H1 (cell line): ENCODE results near the gene MTX1. TPM values are rescaled to one million over a fixed set of nuclear protein-coding genes. Genes with fewer than 3 reads are reported as not detected.

Source experiments
- CTCF ChIA-PET: fragments of 300-600 bp; sonication (Branson Sonifier 250); formaldehyde crosslinking; loops from one replicate; lab custom pipeline; 2021; ENCODE audit not compliant: partially characterized antibody; lab: Charles Lee
- POLR2A ChIA-PET: fragments of 300-600 bp; sonication (Branson Sonifier 250); formaldehyde crosslinking; loops from one replicate; lab custom pipeline; 2021; ENCODE audit warnings: inconsistent platforms; ENCODE audit not compliant: partially characterized antibody; lab: Charles Lee
- DNase-seq, 2 experiments: peaks; one replicate each; pipeline versions ENCODE4 v3.0.0 to v3.0.0-alpha.2; 2010 to 2022; ENCODE audit warnings: low spot score in 2 of 2, low read depth in 1 of 2, mixed read lengths in 1 of 2
- FAIRE-seq: peaks from 2 replicates; lab custom pipeline; 2011; peaks lifted over from hg19 to GRCh38; lab: Jason Lieb, UNC
- H2AFZ ChIP-seq: 2 replicates; pipeline ENCODE4 v1.8.1; 2012; ENCODE audit warnings: low read length, inconsistent platforms
- H2AK5ac ChIP-seq: 2 replicates; pipeline ENCODE4 v1.6.1; 2013; ENCODE audit warnings: low read depth, low read length
- H2BK120ac ChIP-seq: replicated peaks from 2 replicates; pipeline ENCODE3; 2013; ENCODE audit warnings: low read depth, low read length, inconsistent platforms
- H2BK12ac ChIP-seq: 2 replicates; pipeline ENCODE4 v1.6.1; 2013; ENCODE audit warnings: low read depth, low read length
- H2BK15ac ChIP-seq: 2 replicates; pipeline ENCODE4 v1.6.1; 2013; ENCODE audit warnings: low read length
- H2BK20ac ChIP-seq: 2 replicates; pipeline ENCODE4 v1.6.1; 2013; ENCODE audit warnings: low read length
- H2BK5ac ChIP-seq: 2 replicates; pipeline ENCODE4 v1.6.1; 2013; ENCODE audit warnings: low read depth, low read length
- H3K14ac ChIP-seq: 2 replicates; pipeline ENCODE4 v1.6.1; 2013; ENCODE audit warnings: inconsistent platforms; ENCODE audit not compliant: insufficient read length
- H3K18ac ChIP-seq: 2 replicates; pipeline ENCODE4 v1.6.1; 2013; ENCODE audit warnings: low read length; ENCODE audit errors: extremely low read depth
- H3K23ac ChIP-seq: 2 replicates; pipeline ENCODE4 v1.6.1; 2013; ENCODE audit warnings: inconsistent platforms; ENCODE audit not compliant: insufficient read length
- H3K23me2 ChIP-seq: 2 replicates; pipeline ENCODE4 v1.6.1; 2013; ENCODE audit warnings: low read depth, low read length
- H3K27ac ChIP-seq: 2 replicates; pipeline ENCODE4 v1.6.1; 2011; ENCODE audit warnings: low read depth, low read length, inconsistent platforms
- H3K27me3 ChIP-seq, 4 experiments: replicated peaks in 1 of 4; 1 replicate in 1 of 4; 2 replicates in 3 of 4; pipeline versions ENCODE4 v1.6.1 to v1.8.1; 2011 to 2013; ENCODE audit warnings: low read length in 3 of 4, mild to moderate bottlenecking in 3 of 4, inconsistent platforms in 2 of 4, mixed read lengths in 2 of 4, moderate library complexity in 1 of 4; ENCODE audit not compliant: control insufficient read depth in 3 of 4, insufficient read depth in 3 of 4; ENCODE audit errors: extremely low read depth in 1 of 4
- H3K36me3 ChIP-seq, 4 experiments: 2 replicates each; pipeline versions ENCODE4 v1.6.1 to v1.8.1; 2011 to 2013; ENCODE audit warnings: mild to moderate bottlenecking in 4 of 4, low read length in 3 of 4, moderate library complexity in 2 of 4, control low read depth in 1 of 4, inconsistent platforms in 1 of 4; ENCODE audit not compliant: insufficient read depth in 4 of 4, control insufficient read depth in 2 of 4
- H3K4ac ChIP-seq: replicated peaks from 2 replicates; pipeline ENCODE3; 2013; ENCODE audit warnings: low read length, low read depth, mixed read lengths, inconsistent platforms; ENCODE audit not compliant: insufficient read length
- H3K4me1 ChIP-seq, 4 experiments: replicated peaks in 1 of 4; 1 replicate in 1 of 4; 2 replicates in 3 of 4; pipeline versions ENCODE4 v1.6.1 to v1.8.1; 2011 to 2013; ENCODE audit warnings: low read length in 3 of 4, inconsistent platforms in 2 of 4, mixed read lengths in 1 of 4; ENCODE audit not compliant: insufficient read depth in 4 of 4, control insufficient read depth in 3 of 4
- H3K4me2 ChIP-seq, 2 experiments: 2 replicates each; pipeline versions ENCODE4 v1.6.1 to v1.8.1; 2011 to 2013; ENCODE audit warnings: low read depth in 2 of 2, low read length in 2 of 2, control low read depth in 1 of 2, inconsistent platforms in 1 of 2, mild to moderate bottlenecking in 1 of 2; ENCODE audit not compliant: insufficient read depth in 1 of 2
- H3K4me3 ChIP-seq, 4 experiments: fragments of 200-600, 300-600 bp in 1 of 4; sonication (generic), shearing (Covaris generic), sonication (Bioruptor Twin) in 1 of 4; 2 replicates each; pipeline versions ENCODE4 v1.5.1 to v1.8.1; 2011 to 2016; ENCODE audit warnings: low read length in 4 of 4, low read depth in 3 of 4, control low read depth in 2 of 4, inconsistent platforms in 2 of 4, mild to moderate bottlenecking in 2 of 4, mixed read lengths in 1 of 4, moderate library complexity in 1 of 4; ENCODE audit not compliant: insufficient read depth in 2 of 4; ENCODE audit errors: extremely low read depth in 1 of 4
- H3K56ac ChIP-seq: replicated peaks from 2 replicates; pipeline ENCODE3; 2013; ENCODE audit warnings: low read depth, mild to moderate bottlenecking, mixed read lengths, low read length, inconsistent platforms; ENCODE audit not compliant: insufficient read length
- H3K79me1 ChIP-seq: 2 replicates; pipeline ENCODE4 v1.6.1; 2013; ENCODE audit warnings: low read depth, low read length, control low read depth
- H3K79me2 ChIP-seq, 2 experiments: 2 replicates each; pipeline versions ENCODE4 v1.6.1 to v1.8.1; 2012 to 2013; ENCODE audit warnings: low read length in 2 of 2, mild to moderate bottlenecking in 2 of 2, inconsistent platforms in 1 of 2; ENCODE audit not compliant: insufficient read depth in 2 of 2, control insufficient read depth in 1 of 2
- H3K9ac ChIP-seq, 4 experiments: replicated peaks in 1 of 4; 1 replicate in 1 of 4; 2 replicates in 3 of 4; pipeline versions ENCODE4 v1.6.1 to v1.8.1; 2011 to 2013; ENCODE audit warnings: low read depth in 3 of 4, low read length in 3 of 4, control low read depth in 2 of 4, mild to moderate bottlenecking in 2 of 4, moderate library complexity in 2 of 4, inconsistent platforms in 1 of 4; ENCODE audit errors: extremely low read depth in 1 of 4
- H3K9me3 ChIP-seq, 2 experiments: 2 replicates each; pipeline versions ENCODE4 v1.6.1 to v1.8.1; 2012 to 2013; ENCODE audit warnings: mild to moderate bottlenecking in 2 of 2, moderate library complexity in 2 of 2, control low read depth in 1 of 2, inconsistent platforms in 1 of 2, low read depth in 1 of 2, low read length in 1 of 2, mixed read lengths in 1 of 2; ENCODE audit not compliant: insufficient read depth in 2 of 2
- H4K20me1 ChIP-seq, 2 experiments: replicated peaks in 1 of 2; 2 replicates each; pipeline versions ENCODE3 to v1.8.1; 2011 to 2013; ENCODE audit warnings: inconsistent platforms in 2 of 2, low read length in 2 of 2, mild to moderate bottlenecking in 1 of 2; ENCODE audit not compliant: insufficient read depth in 2 of 2, control insufficient read depth in 1 of 2
- H4K5ac ChIP-seq: 2 replicates; pipeline ENCODE4 v1.6.1; 2013; ENCODE audit warnings: low read length, low read depth, mixed read lengths, inconsistent platforms; ENCODE audit not compliant: insufficient read length
- H4K8ac ChIP-seq: 2 replicates; pipeline ENCODE4 v1.8.0; 2013; ENCODE audit warnings: mild to moderate bottlenecking, moderate library complexity, low read length, inconsistent platforms; ENCODE audit not compliant: insufficient read depth; ENCODE audit errors: extremely low read depth
- H4K91ac ChIP-seq: replicated peaks from 2 replicates; pipeline ENCODE3; 2013; ENCODE audit warnings: low read length, mixed read lengths, inconsistent platforms; ENCODE audit not compliant: insufficient read length
- CREB1 ChIP-seq: IDR thresholded peaks from 2 replicates; pipeline ENCODE4 v1.6.1; 2012; ENCODE audit warnings: inconsistent platforms
- EGR1 ChIP-seq: IDR thresholded peaks from 2 replicates; pipeline ENCODE4 v1.6.1; 2011; ENCODE audit warnings: low read depth, low read length, borderline replicate concordance
- FOSL1 ChIP-seq: IDR thresholded peaks from 2 replicates; pipeline ENCODE4 v1.6.1; 2011; ENCODE audit warnings: mild to moderate bottlenecking, low read depth, low read length, moderate library complexity; ENCODE audit not compliant: insufficient read depth
- JUN ChIP-seq: IDR thresholded peaks from 2 replicates; pipeline ENCODE4 v1.6.1; 2011; ENCODE audit warnings: low read depth, mild to moderate bottlenecking, improper control_type of control experiment, low read length
- KDM1A ChIP-seq: fragments of 200-600, 300-600 bp; sonication (generic); IDR thresholded peaks from 2 replicates; pipeline ENCODE4 v1.7.1; 2016; ENCODE audit warnings: mild to moderate bottlenecking, low read length, borderline replicate concordance
- PHF8 ChIP-seq: fragments of 200-600 bp; sonication (generic); conservative IDR thresholded peaks from 2 replicates; pipeline ENCODE4 v1.7.1; 2012; ENCODE audit warnings: low read depth, mild to moderate bottlenecking, inconsistent platforms, low read length, moderate library complexity
- POLR2A ChIP-seq, 2 experiments: IDR thresholded peaks; 1 replicate in 1 of 2; 2 replicates in 1 of 2; pipeline ENCODE4 v1.6.1; 2011; ENCODE audit warnings: low read depth in 2 of 2, low read length in 2 of 2, mild to moderate bottlenecking in 2 of 2; ENCODE audit errors: control extremely low read depth in 1 of 2
- RAD21 ChIP-seq, 2 experiments: IDR thresholded peaks in 1 of 2; conservative IDR thresholded peaks in 1 of 2; 2 replicates each; pipeline ENCODE4 v1.6.1; 2011; ENCODE audit warnings: low read depth in 2 of 2, low read length in 2 of 2, improper control_type of control experiment in 1 of 2, inconsistent platforms in 1 of 2, mild to moderate bottlenecking in 1 of 2, moderate library complexity in 1 of 2
- SP2 ChIP-seq: IDR thresholded peaks from 2 replicates; pipeline ENCODE4 v1.6.1; 2012; ENCODE audit warnings: mild to moderate bottlenecking, low read length, inconsistent platforms
- WGBS, 2 experiments: shearing (Covaris generic) in 1 of 2; methylation state at CpG; one replicate each; pipeline versions ENCODE4 v1.1.6 to v1.1.7; 2013 to 2015; ENCODE audit warnings: low lambda C conversion rate in 2 of 2, mixed read lengths in 2 of 2, inconsistent platforms in 1 of 2, low coverage in 1 of 2, missing lambda C conversion rate in 1 of 2; ENCODE audit not compliant: insufficient replicate concordance in 2 of 2, insufficient coverage in 1 of 2, insufficient read length in 1 of 2; ENCODE audit errors: extremely low coverage in 1 of 2, missing lambda C conversion rate in 1 of 2; 5-methylcytosine and 5-hydroxymethylcytosine counted together
- polyA plus RNA-seq, 7 experiments: library from polyadenylated mRNA; depleted of rRNA in 3 of 7; stranded (reverse) in 5 of 7; unstranded in 2 of 7; fragments of >200 nt in 5 of 7; fragments of 200-250 nt in 2 of 7; gene quantifications; 1 replicate in 5 of 7; 2 replicates in 1 of 7; 4 replicates in 1 of 7; pipeline versions ENCODE4 v1.2.1 to v1.2.3, GENCODE V29; 2011 to 2013; ENCODE audit warnings: missing spikeins in 2 of 7, mixed read lengths in 2 of 7
- total RNA-seq: library from RNA; stranded (reverse); fragmentation: NEBNext Ultra II Directional; extraction: Animal tissue kit (Norgen Biotek cat#: 25700); gene quantifications from 2 replicates; pipeline ENCODE4 v1.2.1, GENCODE V29; 2021

Gene MTX1
- total and polyA plus RNA-seq, 2 of the 8 experiments (the other 6 are each of a cell fraction or from before 2014, with no cell fraction given), result 47.9 to 131 TPM

GRCh38 chr1:155168456-155169210, 39.9 kb upstream of the MTX1 start:
- POLR2A ChIA-PET, result interaction anchor here (0.6 to 20.5 kb wide), 11 partner anchors 17 to 154 kb away, joined by 3 to 512 read pairs (median 7); partner anchors contain the start of genes MTX1 and THBS3
- H3K9me3 ChIP-seq, result no peaks in the 10 kb centered on the region

More at GRCh38 chr1:155168456-155169210, 39.9 kb upstream of the MTX1 start:
- DNase-seq, result no peak
- H3K9ac ChIP-seq, result no peak overlapping the region
- CTCF ChIA-PET, result interaction anchor here (0.6 to 12.4 kb wide), 32 partner anchors 9 to 224 kb away, joined by 3 to 215 read pairs (median 4); partner anchors contain the start of genes DPM3, EFNA1, EFNA4 and FLAD1
- H3K56ac ChIP-seq, result no peak overlapping the region
- no peak overlapping the region for H2BK20ac ChIP-seq
- no peaks in the 10 kb centered on the region for H3K79me1 ChIP-seq
- no peak overlapping the region for H2BK12ac ChIP-seq
- no peak overlapping the region for H3K23ac ChIP-seq
- no peak overlapping the region; a peak in 1 of 4 replicates for H3K4me2 ChIP-seq
- no peak overlapping the region for H2BK120ac ChIP-seq
- no peaks in the 10 kb centered on the region for H4K20me1 ChIP-seq
- no peak overlapping the region for H3K4me3 ChIP-seq
- H3K27me3 ChIP-seq, result no peaks in the 10 kb centered on the region
- H3K18ac ChIP-seq, result no peak overlapping the region
- peaks cover 5 to 22% (median 13%) of the 10 kb centered on the region in 4 experiments for H3K4me1 ChIP-seq
- WGBS, 2 experiments, result 88% methylated on average over 10 of the region's 10 CpGs; no CpG with 5 or more reads in 1 of the 2 experiments
- no peak overlapping the region for H3K14ac ChIP-seq
- H4K5ac ChIP-seq, result no peak overlapping the region
- no peak overlapping the region for H4K8ac ChIP-seq
- H3K27ac ChIP-seq, result no peak overlapping the region
- no peak overlapping the region for H2AFZ ChIP-seq
- no peak overlapping the region for H3K4ac ChIP-seq
- FAIRE-seq, result no peak
- peaks cover 0 to 12% of the 10 kb centered on the region in 2 experiments; a peak in 2 of 4 replicates for H3K79me2 ChIP-seq
- no peak overlapping the region for H2BK5ac ChIP-seq
- peaks cover 0 to 10% (median 7%) of the 10 kb centered on the region in 4 experiments; a peak in 4 of 8 replicates for H3K36me3 ChIP-seq
- no peak overlapping the region for H4K91ac ChIP-seq
- peaks cover 11% of the 10 kb centered on the region for H3K23me2 ChIP-seq
- H2AK5ac ChIP-seq, result no peak overlapping the region
- TF ChIP-seq POLR2A (IDR thresholded peaks at IDR 0.05; ENCODE audit: control extremely low read depth in 1 of 2, low read depth in 2 of 2, low read length in 2 of 2) (no peak), CREB1 (no peak), RAD21 (IDR thresholded peaks at IDR 0.05 in 1 of 2, conservative IDR thresholded peaks at IDR 0.05 in 1 of 2; ENCODE audit: low read depth in 2 of 2, low read length in 2 of 2) (no peak), KDM1A (no peak), PHF8 (no peak), EGR1 (no peak), FOSL1 (no peak), JUN (no peak), SP2 (no peak)
- H2BK15ac ChIP-seq, result no peak overlapping the region
